GM12864 (cell line): ENCODE data around the gene IL21R.

Source experiments
- DNase-seq: peaks from one replicate; pipeline ENCODE4 v3.0.0-alpha.2; 2011; ENCODE audit warnings: low read depth
- H3K4me3 ChIP-seq: 2 replicates; pipeline ENCODE4 v1.5.1; 2011; ENCODE audit warnings: mild to moderate bottlenecking, low read depth, low read length, control low read depth
- TF ChIP-seq, protein P1 (sequence below): IDR thresholded peaks from 2 replicates; pipeline ENCODE4 v1.5.1; 2011; ENCODE audit warnings: low read depth, mild to moderate bottlenecking, moderate library complexity, low read length, control low read depth, inconsistent platforms; ENCODE audit errors: missing control alignments

IL21R gene

DNA sequence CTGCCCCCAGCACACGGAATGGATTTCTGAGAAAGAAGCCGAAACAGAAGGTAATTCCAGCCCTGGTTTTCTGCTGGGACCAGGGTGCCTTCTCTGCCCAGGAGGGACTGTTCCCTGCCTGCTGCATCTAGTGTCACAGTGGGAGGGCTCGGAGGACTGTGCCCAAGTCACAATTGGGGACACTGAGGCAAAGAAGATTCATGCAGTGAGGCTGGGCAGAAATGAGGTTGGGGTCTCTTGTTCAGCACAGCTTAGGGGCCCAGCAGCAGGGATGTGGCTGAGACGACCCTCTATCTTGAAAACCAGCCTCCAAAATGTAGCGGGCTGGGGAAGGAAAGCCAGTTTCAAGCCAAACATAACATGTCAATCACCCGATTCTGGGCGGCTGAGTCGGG, 592 bp downstream of the IL21R start:
- H3K4me3 ChIP-seq: peak overlapping the region; percentile 74
- TF ChIP-seq, protein P1, sequence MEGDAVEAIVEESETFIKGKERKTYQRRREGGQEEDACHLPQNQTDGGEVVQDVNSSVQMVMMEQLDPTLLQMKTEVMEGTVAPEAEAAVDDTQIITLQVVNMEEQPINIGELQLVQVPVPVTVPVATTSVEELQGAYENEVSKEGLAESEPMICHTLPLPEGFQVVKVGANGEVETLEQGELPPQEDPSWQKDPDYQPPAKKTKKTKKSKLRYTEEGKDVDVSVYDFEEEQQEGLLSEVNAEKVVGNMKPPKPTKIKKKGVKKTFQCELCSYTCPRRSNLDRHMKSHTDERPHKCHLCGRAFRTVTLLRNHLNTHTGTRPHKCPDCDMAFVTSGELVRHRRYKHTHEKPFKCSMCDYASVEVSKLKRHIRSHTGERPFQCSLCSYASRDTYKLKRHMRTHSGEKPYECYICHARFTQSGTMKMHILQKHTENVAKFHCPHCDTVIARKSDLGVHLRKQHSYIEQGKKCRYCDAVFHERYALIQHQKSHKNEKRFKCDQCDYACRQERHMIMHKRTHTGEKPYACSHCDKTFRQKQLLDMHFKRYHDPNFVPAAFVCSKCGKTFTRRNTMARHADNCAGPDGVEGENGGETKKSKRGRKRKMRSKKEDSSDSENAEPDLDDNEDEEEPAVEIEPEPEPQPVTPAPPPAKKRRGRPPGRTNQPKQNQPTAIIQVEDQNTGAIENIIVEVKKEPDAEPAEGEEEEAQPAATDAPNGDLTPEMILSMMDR: no peak
- no peak for DNase-seq

DNA sequence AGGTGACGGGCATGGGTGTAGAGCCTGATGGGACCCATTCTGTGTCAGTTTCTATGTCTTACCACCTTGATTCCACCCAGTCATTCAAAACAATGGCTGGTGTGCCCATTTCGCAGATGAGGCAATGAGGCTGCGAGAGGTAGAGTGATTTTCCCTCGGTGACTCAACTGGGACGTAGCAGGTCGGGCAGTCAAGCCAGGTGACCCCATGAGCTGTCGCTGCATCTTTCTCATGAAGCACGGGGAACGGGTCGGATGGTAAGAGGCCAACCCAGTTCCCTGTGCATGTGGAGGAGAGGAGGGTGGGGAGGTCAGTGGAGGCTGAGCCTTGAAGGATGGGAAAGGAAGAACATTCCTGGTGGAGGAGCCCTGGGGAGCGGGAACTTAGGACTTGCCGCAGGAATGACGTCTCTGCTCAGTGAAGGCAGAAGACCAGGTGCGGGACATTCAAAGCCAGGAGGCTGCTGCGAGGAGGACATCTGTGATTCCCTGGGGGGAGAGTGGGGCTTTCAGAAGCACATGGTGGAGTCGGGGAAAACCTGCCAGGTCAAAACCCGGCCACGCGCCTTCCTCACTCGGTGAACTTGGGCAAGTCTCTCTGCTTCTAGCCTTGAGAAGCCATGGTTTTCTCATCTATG, 1.1 kb downstream of the IL21R start:
- peak overlapping the region; percentile 74 for H3K4me3 ChIP-seq
- TF ChIP-seq, protein P1: no peak
- no peak for DNase-seq

DNA sequence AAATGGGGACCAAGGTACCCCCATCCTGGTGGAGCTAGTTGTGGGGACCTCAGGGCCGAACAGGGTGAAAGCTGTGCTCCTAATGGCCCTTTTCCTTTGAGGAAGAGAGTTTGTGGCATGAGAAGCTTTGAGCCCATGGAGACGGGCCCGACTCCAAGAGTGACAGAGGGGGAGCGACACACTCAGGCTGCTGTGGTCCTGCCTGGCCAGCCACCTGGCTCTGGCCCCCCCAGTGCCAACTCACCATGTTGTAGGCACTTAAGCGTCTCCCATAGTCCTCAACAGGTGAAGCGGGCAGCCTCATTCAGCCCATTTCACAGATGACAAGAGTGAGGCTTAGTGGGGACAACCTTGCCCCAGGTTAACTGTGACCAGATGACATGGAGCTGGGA, 1.6 kb downstream of the IL21R start:
- TF ChIP-seq, protein P1: no peak
- H3K4me3 ChIP-seq: peak overlapping the region; percentile 74
- DNase-seq: no peak

DNA sequence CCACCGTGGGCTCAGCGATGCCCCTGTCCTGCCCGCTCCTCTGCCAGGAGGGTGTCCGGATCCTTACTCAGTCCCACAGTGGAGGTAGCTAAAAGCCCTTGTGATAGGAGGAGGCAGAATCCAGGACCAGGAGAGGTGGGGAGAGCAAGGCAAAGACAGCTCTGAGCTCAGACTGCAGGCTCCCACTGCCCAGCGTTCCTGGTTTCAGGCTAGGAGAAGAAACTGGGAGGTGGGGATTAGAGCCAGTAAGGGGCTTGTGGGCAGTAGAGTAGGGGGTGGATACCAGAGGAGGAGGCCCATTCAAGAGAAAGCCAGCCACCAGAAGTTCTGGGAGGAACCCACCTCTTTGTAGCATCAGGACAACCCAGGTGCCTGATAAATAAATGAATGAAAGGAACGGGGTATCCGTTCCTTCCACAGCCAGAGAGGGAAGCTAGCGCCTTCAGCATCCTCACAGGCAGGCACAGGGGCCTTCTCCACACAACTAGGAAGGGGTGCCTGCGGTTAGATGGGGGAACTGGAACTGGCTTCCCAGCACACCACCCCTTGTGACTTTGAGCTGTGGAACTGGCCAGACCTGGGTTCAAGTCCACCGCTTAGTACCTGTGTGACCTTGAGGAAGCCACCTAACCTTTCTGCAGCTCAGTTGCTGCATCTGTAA, 2.3 kb downstream of the IL21R start:
- peak overlapping the region; percentile 74 for H3K4me3 ChIP-seq
- TF ChIP-seq, protein P1: no peak
- no peak for DNase-seq

DNA sequence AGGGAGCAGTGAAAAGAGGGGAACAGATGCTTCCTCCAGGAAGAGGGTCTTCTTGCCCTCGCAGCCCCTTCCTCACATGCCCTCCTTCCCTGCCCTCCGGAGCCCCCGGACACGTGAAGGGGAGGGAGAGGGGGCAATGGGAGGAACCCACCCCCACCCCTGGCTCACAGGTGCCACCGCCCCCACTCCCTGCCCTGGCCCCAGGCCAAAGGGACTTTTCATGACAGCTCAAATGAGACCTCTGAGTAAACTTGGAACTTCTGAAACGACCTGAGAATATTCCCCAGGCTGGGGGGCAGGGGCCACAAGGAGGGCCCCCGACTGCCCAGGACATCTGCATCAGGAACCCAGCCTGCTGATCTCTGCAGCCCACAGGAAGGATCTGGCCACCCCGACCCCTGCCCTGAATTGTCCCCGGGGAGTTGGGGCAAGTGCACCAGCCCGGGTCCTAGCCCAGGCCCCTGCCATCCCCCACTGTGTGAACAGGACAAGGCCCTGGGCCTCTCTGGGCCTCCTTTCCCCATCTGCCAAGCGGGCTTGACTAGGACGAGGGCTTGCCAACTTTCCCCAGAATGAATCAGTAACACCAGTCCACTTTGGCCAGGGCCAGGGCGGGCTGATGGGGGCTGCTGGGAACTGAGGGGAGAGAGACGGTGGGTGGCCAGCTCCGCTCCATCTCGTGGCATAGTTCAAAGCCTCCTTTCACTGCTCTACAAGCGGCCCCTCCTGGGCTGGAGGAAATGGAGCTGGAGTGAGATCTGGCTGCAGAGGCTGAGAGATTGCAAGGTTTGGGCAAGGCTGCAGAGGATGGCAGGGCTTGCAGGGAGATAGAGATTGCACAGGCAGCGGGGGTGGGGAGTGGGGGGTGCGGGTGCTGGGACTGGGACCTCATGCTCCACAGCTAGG, 3.8 kb downstream of the IL21R start:
- DNase-seq: no peak
- TF ChIP-seq, protein P1: no peak
- peak overlapping the region; percentile 74 for H3K4me3 ChIP-seq

- TF ChIP-seq, protein P1: no peak
- DNase-seq: no peak
- H3K4me3 ChIP-seq: peak overlapping the region; percentile 74
These were observed 4.6 kb downstream of the IL21R start for GRCh38 chr16:27406511-27407128.
